Dermis blood vessel endothelial cell (primary cell): ENCODE data around the gene ME2. TPM values are rescaled to one million over a fixed set of nuclear protein-coding genes. Genes with fewer than 3 reads are reported as not detected.
"Not testable (repeated sequence)": the region's sequence is repeated elsewhere in the genome, so short reads cannot be mapped to it uniquely, and the experiment has no call there.

Source experiments
- DNase-seq: peaks from one replicate; pipeline ENCODE4 v3.0.0; 2010
- total RNA-seq: library from RNA; depleted of rRNA; stranded (reverse); fragments of >200 nt; gene quantifications from 2 replicates; pipeline ENCODE4 v1.2.3, GENCODE V29; 2014

ME2 gene
- total RNA-seq, 1 donor from 2014 or later: 45.3 TPM

GRCh38 chr18:50981381-50981780 is 102.5 kb downstream of the ME2 start:
- no peak for DNase-seq

GRCh38 chr18:50982086-50982801 is 103.3 kb downstream of the ME2 start:
- DNase-seq: no peak

- DNase-seq: peak; percentile 14
Observed at GRCh38 chr18:50982802-50983179, 103.9 kb downstream of the ME2 start.

- peak; percentile 3 for DNase-seq
Observed at GRCh38 chr18:50986360-50987087, 107.6 kb downstream of the ME2 start.

GRCh38 chr18:50987261-50987660 is 108.3 kb downstream of the ME2 start:
- no peak for DNase-seq

GRCh38 chr18:50989711-50990110 is 110.8 kb downstream of the ME2 start:
- DNase-seq: no peak

- DNase-seq: no peak
Observed at GRCh38 chr18:50992351-50992762, 113.4 kb downstream of the ME2 start.

GRCh38 chr18:50994031-50994430 is 115.1 kb downstream of the ME2 start:
- DNase-seq: no peak

- DNase-seq: not testable (repeated sequence)
Observed at GRCh38 chr18:51003174-51003573, 124.3 kb downstream of the ME2 start.

Other genes with a start within 250 kb of the ME2 start
- under 0.01 TPM in 1 of 2 replicates, not detected in the other for gene MRO, start 59.1 kb upstream of the ME2 start, total RNA-seq
- 5.3 and 7.5 TPM in 2 replicates for gene ELAC1, start 88.9 kb downstream of the ME2 start, total RNA-seq
- 96.6 and 100 TPM in 2 replicates for gene SMAD4, start 151.1 kb downstream of the ME2 start, total RNA-seq